Lung (tissue), 12 donors: ENCODE measurements around the gene MTMR1. TPM values are rescaled to one million over a fixed set of nuclear protein-coding genes. Genes with fewer than 3 reads are reported as not detected.

Experiments used
- ATAC-seq: fragments of 200-7000 bp; cut with Tn5 transposase; one replicate; pipeline ENCODE4 v1.9.1; 2020; ENCODE audit warnings: moderate number of reproducible peaks; ENCODE audit not compliant: insufficient read depth, low FRiP score
- DNase-seq, 3 donors: peaks; one replicate each; pipeline ENCODE4 v3.0.0-alpha.2; 2013 to 2017
- H3K27ac ChIP-seq, 2 donors: one replicate each; pipeline ENCODE4 v1.5.1; 2013; ENCODE audit warnings: mild to moderate bottlenecking in 2 of 2, moderate library complexity in 2 of 2, control low read depth in 1 of 2, inconsistent platforms in 1 of 2, low read depth in 1 of 2, low read length in 1 of 2
- H3K27me3 ChIP-seq, 3 donors: one replicate each; pipeline ENCODE4 v1.5.1; 2013; ENCODE audit warnings: low read length in 2 of 3; ENCODE audit not compliant: control insufficient read depth in 3 of 3, insufficient read depth in 3 of 3
- H3K36me3 ChIP-seq, 4 donors: one replicate each; pipeline ENCODE4 v1.5.1; 2013; ENCODE audit warnings: low read length in 4 of 4, mild to moderate bottlenecking in 1 of 4, moderate library complexity in 1 of 4; ENCODE audit not compliant: control insufficient read depth in 4 of 4, insufficient read depth in 4 of 4
- H3K4me1 ChIP-seq, 5 donors: one replicate each; pipeline ENCODE4 v1.5.1; 2013; ENCODE audit warnings: low read length in 5 of 5, mild to moderate bottlenecking in 2 of 5, moderate library complexity in 1 of 5; ENCODE audit not compliant: control insufficient read depth in 5 of 5, insufficient read depth in 5 of 5
- H3K4me3 ChIP-seq: one replicate; pipeline ENCODE4 v1.5.1; 2013; ENCODE audit warnings: mild to moderate bottlenecking, control low read depth, moderate library complexity
- H3K9ac ChIP-seq, 2 donors: one replicate each; pipeline ENCODE4 v1.5.1; 2013; ENCODE audit warnings: low read length in 2 of 2, control low read depth in 1 of 2; ENCODE audit not compliant: insufficient read depth in 1 of 2
- H3K9me3 ChIP-seq, 4 donors: one replicate each; pipeline ENCODE4 v1.5.1; 2013; ENCODE audit warnings: low read length in 3 of 4, mild to moderate bottlenecking in 1 of 4, moderate library complexity in 1 of 4; ENCODE audit not compliant: control insufficient read depth in 4 of 4, insufficient read depth in 3 of 4
- WGBS, 2 donors: extraction: QIAGEN DNeasy Blood & Tissue Kit; methylation state at CpG; one replicate each; pipeline ENCODE4 v1.1.7; 2013; 5-methylcytosine and 5-hydroxymethylcytosine counted together
- polyA plus RNA-seq, 2 donors: library from polyadenylated mRNA; stranded (reverse); fragments of 200-250 nt; gene quantifications; one replicate each; pipeline ENCODE4 v1.2.1, GENCODE V29; 2013
- total RNA-seq, 2 donors: library from RNA; depleted of rRNA in 1 of 2; stranded (reverse); fragments of >200 nt in 1 of 2; gene quantifications; one replicate each; pipeline ENCODE4 v1.2.1, GENCODE V29; 2014 to 2021
- TF ChIP-seq, protein P1 (sequence below): IDR thresholded peaks from 2 replicates; pipeline ENCODE4 v1.5.1; 2012; ENCODE audit warnings: mild to moderate bottlenecking; ENCODE audit errors: control extremely low read depth, extremely low read depth
- donor health status: control.
- donor health status: control.
- donor health status: Bipolar disorder and iron deficiency.
- donor health status: healthy.
- donor health status: DM: yes; HTN: yes; CAD: no.

The MTMR1 gene
- total and polyA plus RNA-seq, 4 donors = 10.0 to 37.6 (median 15.9) TPM

DNA sequence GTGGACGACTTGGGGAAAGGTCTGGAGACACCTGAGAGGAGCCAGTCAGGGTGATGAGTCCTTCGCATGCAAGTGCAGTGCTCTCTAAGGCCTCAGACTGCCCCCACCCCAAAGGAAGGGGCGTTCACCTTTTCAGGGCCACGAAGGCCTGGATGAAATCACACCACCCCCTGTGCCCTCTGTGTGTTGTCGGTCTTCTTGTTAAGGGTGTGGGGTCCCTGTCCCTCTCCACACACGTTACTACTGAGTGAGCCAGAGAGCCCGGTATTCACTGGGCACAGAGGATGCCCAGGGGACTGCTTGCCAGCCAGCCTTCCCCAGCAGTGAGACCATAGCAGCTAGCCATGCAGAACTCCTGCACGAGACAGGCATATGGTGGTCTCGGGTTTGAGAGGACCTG lies 72.0 kb downstream of the MTMR1 start:
- no peaks in the 10 kb centered on the region for H3K27me3 ChIP-seq
- H3K27ac ChIP-seq = no peak overlapping the region
- H3K9me3 ChIP-seq = no peaks in the 10 kb centered on the region
- peaks cover 0 to 7% (median 0%) of the 10 kb centered on the region in 5 donors for H3K4me1 ChIP-seq
- peaks cover 0 to 6% (median 2%) of the 10 kb centered on the region in 4 donors for H3K36me3 ChIP-seq
- DNase-seq (no peak), ATAC-seq (no peak)
- TF ChIP-seq, protein P1, sequence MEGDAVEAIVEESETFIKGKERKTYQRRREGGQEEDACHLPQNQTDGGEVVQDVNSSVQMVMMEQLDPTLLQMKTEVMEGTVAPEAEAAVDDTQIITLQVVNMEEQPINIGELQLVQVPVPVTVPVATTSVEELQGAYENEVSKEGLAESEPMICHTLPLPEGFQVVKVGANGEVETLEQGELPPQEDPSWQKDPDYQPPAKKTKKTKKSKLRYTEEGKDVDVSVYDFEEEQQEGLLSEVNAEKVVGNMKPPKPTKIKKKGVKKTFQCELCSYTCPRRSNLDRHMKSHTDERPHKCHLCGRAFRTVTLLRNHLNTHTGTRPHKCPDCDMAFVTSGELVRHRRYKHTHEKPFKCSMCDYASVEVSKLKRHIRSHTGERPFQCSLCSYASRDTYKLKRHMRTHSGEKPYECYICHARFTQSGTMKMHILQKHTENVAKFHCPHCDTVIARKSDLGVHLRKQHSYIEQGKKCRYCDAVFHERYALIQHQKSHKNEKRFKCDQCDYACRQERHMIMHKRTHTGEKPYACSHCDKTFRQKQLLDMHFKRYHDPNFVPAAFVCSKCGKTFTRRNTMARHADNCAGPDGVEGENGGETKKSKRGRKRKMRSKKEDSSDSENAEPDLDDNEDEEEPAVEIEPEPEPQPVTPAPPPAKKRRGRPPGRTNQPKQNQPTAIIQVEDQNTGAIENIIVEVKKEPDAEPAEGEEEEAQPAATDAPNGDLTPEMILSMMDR = no peak
- 80 to 94% methylated on average over 9 of the region's 9 CpGs for WGBS, 2 donors
- no peak overlapping the region for H3K9ac ChIP-seq
- H3K4me3 ChIP-seq = no peak overlapping the region

DNA sequence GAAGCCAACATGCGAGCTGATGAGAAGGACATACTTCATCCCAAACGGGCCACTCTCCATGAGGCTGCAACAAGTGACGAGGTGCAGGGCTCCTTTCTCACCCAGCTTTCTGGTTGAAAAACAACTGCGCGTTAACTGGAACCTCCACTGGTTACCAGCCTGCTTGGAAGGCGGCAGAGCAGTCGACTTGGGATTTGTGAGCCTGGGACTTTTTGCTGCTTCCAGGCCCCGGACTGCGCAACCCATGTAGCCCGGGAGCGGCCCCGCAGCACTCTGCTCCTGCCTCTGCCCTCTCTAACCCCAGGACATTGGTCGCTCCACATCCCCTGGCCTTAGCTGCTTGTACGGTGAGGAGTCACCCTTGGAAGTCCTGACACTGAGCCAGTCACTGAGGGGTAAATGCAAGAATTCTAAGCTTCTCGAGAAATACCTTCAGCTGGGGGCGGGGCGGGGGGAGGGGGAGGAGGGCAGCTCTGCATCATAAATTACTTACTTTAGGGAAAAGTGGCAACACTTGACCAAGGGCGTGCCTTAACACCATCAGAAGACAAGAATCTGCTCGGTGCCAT lies 72.7 kb downstream of the MTMR1 start:
- no peak overlapping the region for H3K4me3 ChIP-seq
- no peak overlapping the region for H3K9ac ChIP-seq
- H3K27ac ChIP-seq = no peak overlapping the region
- H3K9me3 ChIP-seq = no peaks in the 10 kb centered on the region
- no peaks in the 10 kb centered on the region for H3K27me3 ChIP-seq
- no peak for ATAC-seq
- WGBS, 2 donors = 82 to 93% methylated on average over 19 of the region's 19 CpGs
- DNase-seq = no peak
- TF ChIP-seq, protein P1 = no peak
- H3K4me1 ChIP-seq = peaks cover 0 to 7% (median 0%) of the 10 kb centered on the region in 5 donors
- H3K36me3 ChIP-seq = peaks cover 0 to 6% (median 2%) of the 10 kb centered on the region in 4 donors

DNA sequence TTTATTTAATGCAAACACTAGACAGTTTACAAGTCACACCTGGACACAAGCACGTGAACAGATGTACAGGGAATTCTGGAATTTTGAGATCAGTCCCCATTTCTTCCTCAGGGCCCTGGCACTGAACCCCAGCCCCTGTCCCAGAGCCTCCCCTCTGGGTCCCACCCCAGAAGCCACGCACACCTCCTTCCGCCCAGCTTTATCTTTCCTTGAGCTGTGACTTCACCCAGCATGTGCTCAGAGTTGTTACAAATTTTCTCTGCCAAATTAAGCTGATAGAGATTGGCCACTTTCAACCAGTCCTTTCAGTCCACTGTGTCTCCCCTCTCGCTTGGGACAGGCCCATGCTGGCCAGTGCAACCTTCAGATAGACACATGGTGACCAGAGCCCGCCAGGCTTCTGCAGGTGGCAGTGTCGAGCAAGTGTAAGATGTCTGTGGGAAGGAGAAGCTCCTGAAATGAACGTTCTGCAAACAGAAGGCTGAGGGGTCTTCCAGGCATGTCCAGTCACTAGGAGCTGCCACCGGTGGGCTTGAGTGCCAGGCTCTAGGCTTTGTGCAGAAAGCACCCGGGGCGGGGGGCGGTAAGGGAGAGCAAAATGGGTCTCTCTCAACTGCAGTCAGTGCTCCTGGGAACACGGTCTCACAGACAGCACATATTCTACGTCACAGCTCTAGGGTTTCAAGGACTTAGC lies 73.3 kb downstream of the MTMR1 start:
- no peak overlapping the region for H3K27ac ChIP-seq
- 82 to 87% methylated on average over 13 of the region's 13 CpGs for WGBS, 2 donors

More for the DNA sequence above, 73.3 kb downstream of the MTMR1 start:
- H3K9ac ChIP-seq = no peak overlapping the region
- peaks cover 0 to 6% (median 2%) of the 10 kb centered on the region in 4 donors for H3K36me3 ChIP-seq
- H3K9me3 ChIP-seq = no peaks in the 10 kb centered on the region
- peaks cover 0 to 7% (median 0%) of the 10 kb centered on the region in 5 donors for H3K4me1 ChIP-seq
- DNase-seq = no peak
- H3K27me3 ChIP-seq = no peaks in the 10 kb centered on the region
- ATAC-seq = no peak
- TF ChIP-seq, protein P1 = no peak
- no peak overlapping the region for H3K4me3 ChIP-seq
